Stimulated activated CD8-positive, alpha-beta memory T cell treated with anti-CD3 and anti-CD28 coated beads, Interleukin-15, amount 100 ng/mL, for 48 hours (primary cell): Measurements from ENCODE around the gene CIT.

Experiments
- DNase-seq, 2 donors: peaks; one replicate each; pipeline ENCODE4 v3.0.0-alpha.2; 2020; ENCODE audit warnings: low read depth in 2 of 2

The CIT gene

DNA sequence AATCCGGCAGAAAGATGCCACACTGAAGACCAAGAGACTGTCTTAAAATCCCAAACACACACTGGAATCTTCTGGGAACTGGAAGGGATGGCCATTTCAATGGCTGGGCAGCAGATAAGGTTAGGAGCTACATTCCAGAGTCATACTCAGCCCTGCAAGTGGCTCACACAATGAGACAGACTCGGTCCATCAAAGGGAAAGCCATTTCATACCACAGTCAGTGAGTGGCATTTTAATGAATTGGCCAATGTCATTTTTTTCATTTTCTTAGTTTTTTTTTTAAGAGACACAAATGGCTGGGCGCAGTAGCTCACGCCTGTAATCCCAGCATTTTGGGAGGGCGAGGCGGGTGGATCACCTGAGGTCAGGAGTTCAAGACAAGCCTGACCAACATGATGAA lies 17.9 kb downstream of the CIT start:
- no peak for DNase-seq

DNA sequence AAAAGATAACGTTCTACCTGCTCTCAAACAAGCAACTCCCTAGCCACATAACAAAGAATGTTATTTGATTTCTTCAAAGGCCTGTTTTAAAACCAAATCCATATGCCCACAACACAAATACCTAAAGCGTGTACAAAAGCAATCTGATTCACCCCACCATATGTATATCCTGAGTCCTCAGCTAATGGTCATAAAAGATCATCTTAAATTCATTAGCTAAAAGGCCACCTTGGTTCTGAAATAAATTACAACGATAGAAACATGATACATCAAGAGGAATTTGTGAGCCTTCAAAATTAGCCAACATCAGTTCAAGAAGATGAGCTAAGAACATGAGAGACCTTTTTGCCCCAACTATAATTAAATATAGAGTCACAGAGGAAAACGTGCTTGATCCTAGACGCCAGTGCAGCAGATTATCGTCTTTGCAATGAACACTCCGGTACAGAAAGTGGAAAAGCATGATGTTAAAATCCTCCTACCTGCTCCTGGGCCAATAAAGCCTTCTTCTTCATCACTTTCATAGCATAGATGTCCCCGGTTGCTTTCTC lies 20.0 kb downstream of the CIT start:
- no peak for DNase-seq

DNA sequence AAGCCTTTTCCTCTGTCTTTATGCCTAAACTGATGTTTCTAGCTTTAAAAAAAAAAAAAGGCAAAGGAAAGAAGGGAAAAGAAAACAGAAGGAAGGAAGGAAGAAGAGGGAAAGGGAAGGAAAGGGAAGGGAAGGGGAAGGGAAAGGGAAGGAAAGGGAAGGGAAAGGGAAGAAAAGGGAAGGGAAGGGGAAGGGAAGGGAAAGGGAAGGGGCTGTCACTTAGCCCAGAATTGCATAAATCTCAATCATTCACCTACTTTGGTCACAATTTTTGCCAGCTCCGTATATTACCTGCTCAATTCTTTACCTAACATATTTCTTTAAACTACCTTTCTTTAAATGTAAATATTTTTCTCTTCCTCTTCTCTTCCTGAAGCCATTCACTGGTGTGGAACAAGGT lies 26.8 kb downstream of the CIT start:
- no peak for DNase-seq

DNA sequence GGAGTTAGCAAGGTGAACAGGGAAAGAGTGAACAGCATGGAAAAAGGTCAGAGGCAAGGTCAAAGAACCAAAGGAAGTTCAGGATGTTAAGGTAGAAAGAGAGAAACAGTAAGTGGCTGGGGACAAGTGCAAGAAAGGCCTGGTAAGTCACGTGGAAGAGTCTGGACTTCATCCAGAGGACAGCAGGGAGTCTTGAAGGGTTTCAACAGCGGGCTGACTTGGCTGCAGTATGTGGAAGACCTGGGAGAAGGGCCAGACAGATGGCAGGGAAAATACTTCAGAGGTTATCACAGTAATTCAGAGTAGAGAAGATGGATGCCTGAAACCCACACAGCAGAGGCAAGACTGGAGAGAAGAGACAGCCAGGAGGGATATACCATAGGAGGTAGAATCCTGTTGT lies 34.0 kb downstream of the CIT start:
- DNase-seq, result no peak

DNA sequence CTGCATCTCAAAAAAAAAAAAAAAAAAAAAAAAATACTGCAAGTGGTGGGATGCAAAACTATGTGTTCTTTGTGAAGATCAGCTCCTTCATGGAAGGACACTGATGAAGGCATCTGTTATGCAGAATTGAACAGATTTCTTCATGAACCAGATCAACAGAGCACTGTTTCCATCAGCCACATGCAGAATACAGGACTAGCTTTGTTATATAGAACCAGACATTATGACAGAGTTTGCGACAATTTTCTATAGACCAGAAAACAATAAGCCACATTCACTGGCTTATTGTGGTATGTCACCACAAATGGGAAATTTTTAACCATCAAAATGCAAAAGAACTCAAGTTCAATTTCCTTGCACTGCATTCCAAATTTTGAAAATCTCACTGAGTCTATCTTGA lies 34.7 kb downstream of the CIT start:
- DNase-seq, result no peak

DNA sequence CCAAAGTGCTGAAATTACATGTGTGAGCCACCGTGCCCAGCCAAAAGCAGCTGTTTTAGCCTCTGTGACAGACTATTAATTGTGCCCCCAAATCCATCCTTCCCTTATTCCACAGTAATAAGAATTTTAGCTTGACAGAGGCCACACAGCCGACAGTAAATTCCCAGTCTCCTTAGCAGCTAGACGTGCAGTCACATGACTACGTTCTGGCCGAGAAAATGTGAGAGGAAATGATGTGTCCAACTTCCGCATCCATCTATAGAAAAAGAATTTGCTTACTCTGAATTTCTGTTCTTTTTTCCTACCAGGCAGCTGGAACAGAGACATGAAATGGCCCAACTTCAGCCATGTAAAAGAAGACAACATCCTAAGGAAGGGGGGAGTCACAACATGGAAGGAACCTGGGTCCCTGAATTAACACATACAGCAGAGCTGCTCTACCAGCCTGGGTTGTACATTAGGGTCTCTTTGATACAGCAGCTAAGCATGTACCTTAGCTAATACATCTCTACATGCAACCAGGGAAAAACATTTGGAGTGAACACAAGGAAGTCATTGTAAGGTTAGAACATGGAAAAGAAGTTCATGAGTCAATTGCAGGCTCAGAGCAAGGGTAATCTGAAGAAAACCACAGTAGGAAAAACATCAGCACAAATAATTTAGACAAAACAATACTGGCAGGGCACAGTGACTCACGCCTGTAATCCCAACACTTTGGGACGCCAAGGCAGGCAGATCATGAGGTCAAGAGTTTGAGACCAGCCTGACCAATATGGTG lies 35.5 kb downstream of the CIT start:
- DNase-seq, result no peak

DNA sequence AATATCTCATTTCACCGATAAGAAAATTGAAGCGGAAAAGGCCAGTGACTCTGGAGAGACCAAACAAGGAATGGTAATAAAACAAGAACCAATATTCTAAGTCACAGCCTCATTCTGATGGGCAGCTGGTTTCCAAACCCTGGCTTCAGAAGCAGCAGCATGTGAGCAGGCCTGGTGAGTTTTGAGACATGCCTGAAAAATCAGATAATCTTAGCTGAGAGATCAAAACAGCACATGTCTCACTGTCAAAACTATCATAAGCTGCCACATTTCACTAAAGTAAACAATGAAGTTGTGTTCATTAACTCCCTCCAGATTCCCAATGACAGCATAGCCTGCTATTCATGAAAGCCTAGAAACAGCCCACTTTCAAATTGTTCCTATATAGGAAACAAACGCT lies 36.5 kb downstream of the CIT start:
- no peak for DNase-seq

DNA sequence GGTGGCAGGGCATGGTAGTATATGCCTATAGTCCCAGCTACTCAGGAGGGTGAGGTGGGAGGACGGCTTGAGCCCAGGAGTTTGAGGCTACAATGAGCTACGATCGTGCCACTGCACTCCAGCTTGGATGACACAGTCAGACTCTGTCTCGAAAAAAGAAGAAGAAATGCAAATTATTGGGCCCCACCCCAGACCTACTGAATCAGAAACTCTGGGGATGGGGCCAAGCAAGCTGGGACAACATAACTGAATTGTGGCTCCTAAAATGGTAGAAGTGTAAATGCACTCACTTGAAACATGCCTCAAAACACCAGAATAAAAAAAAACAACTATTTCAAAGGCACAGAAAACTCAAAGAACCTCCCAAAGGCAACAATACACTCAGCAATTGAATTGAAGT lies 37.0 kb downstream of the CIT start:
- no peak for DNase-seq

DNA sequence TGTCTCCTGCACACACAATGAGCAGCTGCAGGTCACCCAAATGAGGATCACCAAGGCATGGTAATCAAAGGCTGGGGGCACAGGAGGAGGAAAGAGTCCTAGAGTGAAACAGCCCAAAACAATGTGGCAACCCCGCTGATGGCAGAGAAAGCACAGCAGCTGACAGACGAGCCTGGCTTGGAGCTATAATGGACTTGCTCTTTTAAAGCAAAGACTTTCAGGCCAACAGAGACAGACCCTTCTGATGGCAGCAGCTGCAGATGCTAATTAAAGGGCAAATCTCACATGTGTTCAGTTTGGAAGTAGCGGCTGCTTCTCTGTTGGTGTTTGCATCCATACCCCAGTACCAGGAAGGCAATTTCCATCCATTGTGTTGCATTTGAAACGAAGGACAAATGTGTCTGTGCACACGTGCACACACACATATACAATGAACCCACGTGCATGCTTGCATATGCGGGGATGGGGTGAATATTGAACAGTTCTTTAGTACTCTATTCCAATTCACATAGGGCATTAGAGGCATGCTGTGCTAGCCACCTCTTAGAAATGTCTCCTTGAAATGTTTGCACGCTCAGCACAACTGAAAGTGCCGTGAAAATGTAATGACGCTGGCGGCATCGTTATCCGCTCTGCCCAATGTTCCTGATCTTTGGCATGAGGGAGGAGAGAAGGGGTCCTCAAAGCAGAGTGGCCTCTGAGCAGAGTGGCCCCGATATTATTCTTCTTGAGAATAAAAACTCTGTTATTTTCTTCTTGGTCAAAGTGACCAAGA lies 38.1 kb downstream of the CIT start:
- DNase-seq, result no peak

DNA sequence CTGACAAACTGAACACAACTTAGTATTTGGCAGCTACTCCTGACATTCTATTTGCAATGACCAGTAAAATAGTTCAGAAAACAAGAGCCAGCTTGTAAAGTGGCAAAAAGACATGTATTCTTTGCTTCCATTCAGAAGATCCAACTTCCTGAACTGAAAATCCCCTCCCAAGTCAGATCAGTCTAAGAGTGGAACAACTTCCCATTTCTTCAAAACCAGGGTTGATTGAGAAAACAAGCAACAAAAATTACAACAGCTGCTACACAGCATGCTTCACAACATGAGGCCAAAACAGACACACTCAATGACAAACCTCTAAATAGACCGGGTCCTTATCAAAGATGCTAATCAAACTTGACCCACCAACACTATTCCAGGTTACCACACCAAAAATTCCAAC lies 40.3 kb downstream of the CIT start:
- no peak for DNase-seq

DNA sequence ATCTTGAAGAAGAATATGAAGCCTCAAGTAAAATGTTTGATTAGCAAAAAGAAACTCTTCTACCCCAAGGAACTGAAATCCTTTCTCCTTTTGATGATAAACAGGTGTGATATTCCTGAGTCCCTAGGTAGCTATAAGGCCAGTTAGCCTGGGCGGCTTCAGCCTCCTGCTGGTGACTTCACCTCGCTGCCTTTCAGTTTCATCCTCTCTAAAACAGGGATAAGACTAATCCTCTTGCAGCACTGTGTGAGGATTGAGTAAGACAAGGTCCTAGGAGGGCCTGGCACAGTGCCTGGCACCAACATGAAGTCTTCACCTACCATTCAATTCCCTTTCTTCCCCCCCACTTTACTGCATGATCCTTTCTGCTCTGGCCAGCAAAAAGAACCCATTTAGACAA lies 42.1 kb downstream of the CIT start:
- DNase-seq, result no peak

DNA sequence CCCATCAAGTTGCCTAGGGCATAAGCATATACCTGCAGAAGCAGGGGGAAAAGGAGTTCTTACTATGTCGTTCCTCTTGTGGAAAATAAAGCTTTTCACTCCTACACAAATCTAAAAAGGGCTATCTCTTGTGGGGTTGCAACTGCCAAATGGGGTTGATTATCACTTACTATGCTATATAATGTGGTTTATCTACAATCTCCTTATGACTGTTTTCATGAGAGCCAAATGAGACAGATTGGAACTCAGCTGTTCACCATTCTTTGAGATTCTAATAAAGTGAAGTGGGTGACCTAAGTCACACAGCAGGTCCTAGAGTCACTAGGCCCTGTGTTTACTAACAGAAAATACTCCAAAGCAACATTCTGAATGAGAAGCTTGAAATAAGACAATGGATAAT lies 47.7 kb downstream of the CIT start:
- no peak for DNase-seq

DNA sequence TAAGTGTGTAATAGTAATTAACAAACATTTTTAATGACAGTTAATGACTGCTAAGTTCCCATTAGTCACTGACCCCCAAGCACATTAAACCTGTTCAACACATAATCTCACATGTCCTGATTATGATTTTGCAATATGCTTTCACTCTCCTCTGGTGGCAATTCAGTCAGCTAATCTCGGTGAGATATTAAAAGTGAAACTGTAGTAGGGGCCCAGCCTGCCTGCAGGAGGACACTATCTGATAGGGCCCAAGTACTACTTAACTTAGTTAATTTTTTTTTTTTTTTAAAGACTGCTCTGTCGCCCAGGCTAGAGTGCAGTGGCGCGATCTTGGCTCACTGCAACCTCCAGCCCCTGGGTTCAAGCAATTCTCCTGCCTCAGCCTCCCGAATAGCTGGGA lies 48.8 kb downstream of the CIT start:
- no peak for DNase-seq

DNA sequence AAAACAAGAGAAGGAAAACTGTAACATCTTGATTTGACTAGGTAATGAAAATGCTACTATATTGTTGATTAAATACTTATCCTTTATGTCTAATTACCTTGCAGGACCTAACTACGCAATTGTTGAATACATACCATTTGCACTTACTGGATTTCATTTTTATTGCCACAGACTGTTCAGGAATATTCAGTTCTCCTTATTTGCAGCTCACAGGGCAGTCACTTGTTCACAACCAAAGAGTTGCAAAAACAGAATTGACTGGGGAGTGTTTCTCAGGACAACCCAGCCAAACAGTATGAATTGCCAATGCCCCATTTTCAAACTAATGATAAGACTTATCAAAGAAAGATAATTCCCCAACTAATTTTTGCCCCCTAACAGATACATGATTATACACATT lies 49.4 kb downstream of the CIT start:
- DNase-seq, result no peak

DNA sequence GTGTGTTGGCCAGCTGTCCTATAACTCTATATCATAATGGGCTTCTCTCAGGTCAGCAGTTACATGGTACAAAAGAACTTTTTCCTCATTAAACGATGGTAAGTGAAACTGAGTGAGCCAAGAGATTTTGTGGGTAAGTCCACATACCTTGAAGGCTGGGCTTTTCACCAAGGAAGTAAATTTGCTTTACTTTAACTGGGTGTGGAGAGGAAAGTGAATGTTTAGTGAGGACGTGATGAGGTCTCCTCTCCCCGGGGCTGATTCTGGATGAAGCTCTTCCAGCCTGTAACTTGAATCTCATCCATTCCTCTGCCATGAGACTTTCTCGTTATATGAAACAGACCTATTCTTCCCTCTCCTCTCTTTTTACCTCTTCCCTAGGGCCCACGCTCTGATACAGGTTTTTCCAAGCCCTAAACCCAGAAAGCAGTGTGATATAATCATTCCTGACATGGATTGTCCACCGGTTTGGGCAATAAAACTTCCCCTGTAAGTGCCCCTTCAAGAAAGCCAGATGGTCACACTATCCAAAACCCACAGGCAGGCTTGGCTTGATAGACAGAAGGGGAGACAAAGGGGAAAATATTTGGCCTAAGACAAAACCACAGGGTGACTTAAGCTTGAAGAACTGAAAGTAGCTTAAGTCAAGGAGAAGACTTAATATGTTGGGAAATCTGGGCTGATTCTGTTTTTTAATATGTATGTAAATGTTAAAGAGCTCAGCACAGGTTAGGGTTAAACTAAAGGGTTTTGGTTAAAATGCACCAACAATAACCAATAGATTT lies 50.3 kb downstream of the CIT start:
- no peak for DNase-seq

DNA sequence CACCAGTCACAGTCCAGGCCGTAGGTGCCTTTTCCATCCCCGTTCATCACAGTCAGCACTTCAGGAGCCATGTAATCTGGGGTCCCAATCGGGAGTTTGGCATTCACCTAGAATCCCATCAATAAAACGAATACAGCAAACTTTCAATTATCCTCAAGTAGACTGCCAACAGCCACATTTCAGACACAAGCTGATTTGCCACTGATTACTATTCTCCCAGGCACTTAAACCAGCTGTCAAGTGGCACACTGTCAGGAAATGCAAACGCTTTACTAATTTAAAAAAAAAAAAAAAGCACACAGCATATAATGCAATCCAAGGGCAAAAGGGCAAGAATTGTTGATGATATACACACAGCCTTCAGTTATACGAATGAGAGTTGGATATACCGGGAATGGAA lies 51.9 kb downstream of the CIT start:
- DNase-seq, result no peak

DNA sequence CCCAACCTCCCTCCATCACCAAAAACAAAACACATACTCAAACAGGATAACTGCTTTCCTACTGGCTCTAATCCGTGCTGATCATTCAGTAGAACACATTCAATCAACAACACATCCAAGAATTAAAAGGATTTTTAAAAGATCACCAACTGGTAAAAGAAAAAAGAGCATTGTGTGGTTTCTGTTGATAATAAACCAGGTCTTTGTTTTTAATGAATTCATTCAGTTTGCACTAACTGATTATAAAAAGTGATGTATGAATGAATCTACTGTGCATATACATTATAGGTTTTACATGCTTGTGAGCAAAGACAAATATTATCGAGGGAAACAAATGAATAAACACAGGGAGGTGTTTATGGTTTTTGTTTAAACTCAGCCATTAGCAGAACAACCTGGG lies 55.1 kb downstream of the CIT start:
- no peak for DNase-seq

DNA sequence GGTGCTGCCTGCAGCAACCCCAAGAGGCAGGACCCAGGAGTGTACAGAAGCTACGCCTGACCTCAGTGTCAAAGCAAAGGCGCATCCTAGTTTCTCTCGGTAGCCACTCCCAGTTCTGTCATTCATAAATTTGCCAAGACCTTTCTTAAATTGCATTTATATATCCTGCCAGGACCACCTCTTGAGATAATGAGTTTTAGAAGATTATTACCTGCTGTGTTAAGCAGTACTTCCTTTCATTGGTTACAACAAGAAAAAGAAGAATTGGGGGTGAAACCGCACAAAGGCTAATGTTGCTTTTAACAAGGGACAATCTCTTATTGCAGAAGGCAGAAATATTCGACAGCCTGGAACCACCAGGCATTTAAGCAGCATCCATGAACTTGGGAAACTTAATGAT lies 57.8 kb downstream of the CIT start:
- no peak for DNase-seq

DNA sequence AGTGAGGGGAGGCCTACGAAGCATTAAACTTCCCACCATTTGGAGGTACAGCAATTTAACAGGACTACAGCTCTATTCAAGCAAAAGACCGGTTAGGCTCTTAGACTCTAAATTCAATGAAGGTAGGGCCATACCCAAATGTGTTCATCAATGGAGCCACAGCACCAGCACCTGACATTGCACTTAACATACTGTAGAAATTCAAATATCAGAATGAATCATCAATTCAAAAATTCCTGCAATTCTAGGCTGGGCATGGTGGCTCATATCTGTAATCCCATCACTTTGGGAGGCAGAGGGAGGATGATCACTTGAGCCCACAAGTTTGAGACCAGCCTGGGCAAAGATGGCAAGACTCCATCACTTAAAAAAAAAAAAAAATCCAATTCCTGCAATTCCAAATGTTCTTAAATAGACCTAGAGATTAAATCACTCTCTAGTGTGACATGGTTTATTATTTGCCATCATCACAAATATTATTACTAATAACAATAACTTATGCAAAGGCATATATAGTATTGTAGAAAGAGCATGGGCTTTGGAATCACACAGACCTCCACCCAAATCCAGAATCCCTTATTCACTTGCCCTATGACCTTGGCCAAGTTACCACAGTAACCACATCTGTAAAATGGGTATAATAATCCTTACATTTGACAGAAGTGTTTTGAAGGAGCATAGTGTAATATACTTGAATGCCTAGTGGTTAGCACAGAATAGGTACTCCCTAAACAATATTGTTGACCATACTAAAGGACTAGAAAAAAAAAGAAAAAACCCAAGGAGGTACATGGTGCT lies 59.4 kb downstream of the CIT start:
- DNase-seq, result no peak

DNA sequence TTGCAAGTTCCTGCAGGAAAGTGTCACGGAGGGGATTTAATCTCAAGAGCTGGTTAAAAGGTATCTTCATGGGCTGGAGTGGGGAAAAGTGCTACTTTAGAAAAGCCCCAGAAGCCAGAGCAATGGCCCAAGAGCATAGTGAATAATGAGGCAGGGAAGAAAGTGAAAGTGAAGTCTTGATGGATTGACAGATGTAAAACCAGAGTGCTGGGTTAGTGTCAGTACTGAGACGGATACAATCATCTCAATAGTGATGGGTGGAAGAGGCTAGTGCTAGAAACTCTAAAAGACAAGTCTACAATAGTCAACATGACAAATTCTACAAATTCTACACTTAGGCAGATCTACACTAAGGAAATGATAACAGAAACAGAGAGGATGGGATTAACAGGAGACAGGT lies 68.1 kb downstream of the CIT start:
- no peak for DNase-seq

DNA sequence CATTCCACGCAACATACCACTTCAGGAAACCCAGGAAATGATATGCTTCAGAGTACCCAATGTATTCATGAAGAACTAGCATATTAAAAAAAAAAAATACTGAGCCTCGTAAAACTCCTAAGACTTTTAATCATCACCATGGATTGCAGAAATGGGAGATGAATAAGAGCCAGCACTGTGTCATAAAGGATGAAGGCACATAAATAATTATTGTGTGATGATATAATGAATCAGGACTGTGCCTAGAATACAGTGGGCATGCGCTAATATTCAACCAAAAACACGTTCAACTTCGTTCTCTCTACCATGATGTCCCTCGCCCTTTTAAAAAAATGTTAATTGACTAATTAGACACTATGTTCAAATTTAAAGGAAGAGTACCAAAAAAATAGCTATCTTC lies 68.7 kb downstream of the CIT start:
- DNase-seq, result no peak

DNA sequence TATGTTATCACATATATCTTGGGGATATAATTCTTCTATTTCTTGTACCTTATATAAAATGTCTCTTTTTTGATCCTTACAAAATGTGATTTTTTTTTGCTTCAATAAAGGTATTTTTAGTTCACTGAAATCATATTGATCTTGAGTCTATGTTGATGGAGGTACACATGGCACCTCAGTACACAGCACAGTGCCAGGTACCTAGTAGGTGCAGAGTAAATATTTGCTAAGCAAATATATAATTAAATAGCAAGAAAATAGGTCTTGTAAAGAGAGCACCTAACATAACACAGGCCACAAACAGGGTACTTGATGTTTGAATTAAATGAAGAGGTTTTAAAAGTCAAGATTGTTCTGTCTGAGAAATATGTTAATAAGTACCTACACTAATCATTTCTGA lies 69.7 kb downstream of the CIT start:
- no peak for DNase-seq
